ENCODE data around the gene PANK4.

PANK4 gene

GRCh38 chr1:2477791-2478499 lies 48.5 kb downstream of the PANK4 start:
- H3K79me2 ChIP-seq (ENCODE audit: control insufficient read depth, low read length) = no peaks in the 10 kb centered on the region
- H3K4me3 ChIP-seq (ENCODE audit: low read length) = no peak overlapping the region
- H3K27ac ChIP-seq (ENCODE audit: low read depth, low read length) = no peak overlapping the region
- no peaks in the 10 kb centered on the region for H3K9me3 ChIP-seq (ENCODE audit: control insufficient read depth, insufficient read depth, low read length)
- no peaks in the 10 kb centered on the region; the same call in 1 of the 2 replicates for H4K20me1 ChIP-seq (ENCODE audit: control insufficient read depth, insufficient read depth, low read depth, low read length)
- H3K4me2 ChIP-seq (ENCODE audit: low read length) = no peak overlapping the region
- H3K9me2 ChIP-seq (replicated peaks; ENCODE audit: control insufficient read depth, low read length) = no peaks in the 10 kb centered on the region
- no peaks in the 10 kb centered on the region for H3F3A ChIP-seq (ENCODE audit: control insufficient read depth, insufficient read depth)
- no peak for TF ChIP-seq EZH2phosphoT487 (IDR thresholded peaks at IDR 0.05; ENCODE audit: borderline replicate concordance, low read length)
- TF ChIP-seq CTCF (IDR thresholded peaks at IDR 0.05; ENCODE audit: low read depth, low read length, poor library complexity, severe bottlenecking) = no peak
- no peaks in the 10 kb centered on the region for H3K4me1 ChIP-seq (ENCODE audit: control insufficient read depth, low read length)
- H3K36me3 ChIP-seq (ENCODE audit: control insufficient read depth, low read length) = no peaks in the 10 kb centered on the region
- no peaks in the 10 kb centered on the region for H3K27me3 ChIP-seq (ENCODE audit: control insufficient read depth, low read length)

- no peaks in the 10 kb centered on the region for H3K9me3 ChIP-seq (ENCODE audit: control insufficient read depth, insufficient read depth, low read length)
- no peak overlapping the region for H3K27ac ChIP-seq (ENCODE audit: low read depth, low read length)
- no peaks in the 10 kb centered on the region for H3K36me3 ChIP-seq (ENCODE audit: control insufficient read depth, low read length)
- TF ChIP-seq CTCF (IDR thresholded peaks at IDR 0.05; ENCODE audit: low read depth, low read length, poor library complexity, severe bottlenecking) = no peak
- no peak for TF ChIP-seq EZH2phosphoT487 (IDR thresholded peaks at IDR 0.05; ENCODE audit: borderline replicate concordance, low read length)
- no peaks in the 10 kb centered on the region for H3K9me2 ChIP-seq (replicated peaks; ENCODE audit: control insufficient read depth, low read length)
- no peak overlapping the region for H3K4me2 ChIP-seq (ENCODE audit: low read length)
- no peak overlapping the region for H3K4me3 ChIP-seq (ENCODE audit: low read length)
- no peaks in the 10 kb centered on the region for H3F3A ChIP-seq (ENCODE audit: control insufficient read depth, insufficient read depth)
- H4K20me1 ChIP-seq (ENCODE audit: control insufficient read depth, insufficient read depth, low read depth, low read length) = no peaks in the 10 kb centered on the region; the same call in 1 of the 2 replicates
- H3K4me1 ChIP-seq (ENCODE audit: control insufficient read depth, low read length) = no peaks in the 10 kb centered on the region
- no peaks in the 10 kb centered on the region for H3K79me2 ChIP-seq (ENCODE audit: control insufficient read depth, low read length)
- no peaks in the 10 kb centered on the region for H3K27me3 ChIP-seq (ENCODE audit: control insufficient read depth, low read length)
These were observed 49.1 kb downstream of the PANK4 start for GRCh38 chr1:2477309-2477708.

GRCh38 chr1:2476061-2476999 lies 50.1 kb downstream of the PANK4 start, which contains the start of gene PLCH2:
TSS of gene PLCH2 (plus strand) at chr1:2476289. CDS start at chr1:2476589, 300 bp downstream.
- Histone ChIP-seq H3K79me2 (ENCODE audit: control insufficient read depth, low read length) (no peaks in the 10 kb centered on the region), H3K27me3 (ENCODE audit: control insufficient read depth, low read length) (no peaks in the 10 kb centered on the region), H3K4me3 (ENCODE audit: low read length) (no peak within 1 kb of the TSS), H3K36me3 (ENCODE audit: control insufficient read depth, low read length) (no peaks in the 10 kb centered on the region), H3K4me2 (ENCODE audit: low read length) (no peak within 1 kb of the TSS), H3K9me3 (ENCODE audit: control insufficient read depth, insufficient read depth, low read length) (no peaks in the 10 kb centered on the region), H3K4me1 (ENCODE audit: control insufficient read depth, low read length) (peaks cover under 1% of the 10 kb centered on the region; the same call in 1 of the 2 replicates), H3K9me2 (replicated peaks; ENCODE audit: control insufficient read depth, low read length) (no peaks in the 10 kb centered on the region), H3K27ac (ENCODE audit: low read depth, low read length) (no peak within 1 kb of the TSS), H4K20me1 (ENCODE audit: control insufficient read depth, insufficient read depth, low read depth, low read length) (no peaks in the 10 kb centered on the region; the same call in 1 of the 2 replicates), H3F3A (ENCODE audit: control insufficient read depth, insufficient read depth) (no peaks in the 10 kb centered on the region)
- TF ChIP-seq EZH2phosphoT487 (IDR thresholded peaks at IDR 0.05; ENCODE audit: borderline replicate concordance, low read length) = no peak
- TF ChIP-seq CTCF (IDR thresholded peaks at IDR 0.05; ENCODE audit: low read depth, low read length, poor library complexity, severe bottlenecking) = no peak

All from DOHH2 (cell line).